NT2/D1 (cell line): ENCODE measurements around the gene TMEM223.

Experiments used
- SUZ12 ChIP-seq: IDR thresholded peaks from 2 replicates; pipeline ENCODE4 v1.6.1; 2011; ENCODE audit not compliant: insufficient read length, insufficient read depth; ENCODE audit errors: extremely low read depth
- YY1 ChIP-seq: IDR thresholded peaks from 2 replicates; pipeline ENCODE4 v1.6.1; 2011; ENCODE audit not compliant: insufficient read length, insufficient read depth
- ZNF274 ChIP-seq: IDR thresholded peaks from 2 replicates; pipeline ENCODE4 v1.6.1; 2011; ENCODE audit warnings: mild to moderate bottlenecking, low read depth, low read length

GRCh38 chr11:62747475-62748160, 44.2 kb downstream of the TMEM223 start:
- no peak for TF ChIP-seq ZNF274
- no peak for TF ChIP-seq YY1
- TF ChIP-seq SUZ12: no peak
